Choroid plexus epithelial cell (primary cell): ENCODE measurements around the gene ZYG11B.
"Not testable (repeated sequence)": the region's sequence is repeated elsewhere in the genome, so short reads cannot be mapped to it uniquely, and the experiment has no call there.

Experiments
- DNase-seq: peaks from one replicate; pipeline ENCODE4 v3.0.0-alpha.2; 2010; ENCODE audit warnings: low read depth
- H3K4me3 ChIP-seq: 2 replicates; pipeline ENCODE4 v1.5.1; 2011; ENCODE audit warnings: low read depth, mild to moderate bottlenecking, control low read depth, low read length, moderate library complexity
- TF ChIP-seq, protein P1 (sequence below): conservative IDR thresholded peaks from 2 replicates; pipeline ENCODE4 v1.5.1; 2011; ENCODE audit warnings: low read depth, mild to moderate bottlenecking, control low read depth, inconsistent platforms, low read length, moderate library complexity

ZYG11B gene

GRCh38 chr1:52855584-52855983, 129.3 kb downstream of the ZYG11B start:
- TF ChIP-seq, protein P1, sequence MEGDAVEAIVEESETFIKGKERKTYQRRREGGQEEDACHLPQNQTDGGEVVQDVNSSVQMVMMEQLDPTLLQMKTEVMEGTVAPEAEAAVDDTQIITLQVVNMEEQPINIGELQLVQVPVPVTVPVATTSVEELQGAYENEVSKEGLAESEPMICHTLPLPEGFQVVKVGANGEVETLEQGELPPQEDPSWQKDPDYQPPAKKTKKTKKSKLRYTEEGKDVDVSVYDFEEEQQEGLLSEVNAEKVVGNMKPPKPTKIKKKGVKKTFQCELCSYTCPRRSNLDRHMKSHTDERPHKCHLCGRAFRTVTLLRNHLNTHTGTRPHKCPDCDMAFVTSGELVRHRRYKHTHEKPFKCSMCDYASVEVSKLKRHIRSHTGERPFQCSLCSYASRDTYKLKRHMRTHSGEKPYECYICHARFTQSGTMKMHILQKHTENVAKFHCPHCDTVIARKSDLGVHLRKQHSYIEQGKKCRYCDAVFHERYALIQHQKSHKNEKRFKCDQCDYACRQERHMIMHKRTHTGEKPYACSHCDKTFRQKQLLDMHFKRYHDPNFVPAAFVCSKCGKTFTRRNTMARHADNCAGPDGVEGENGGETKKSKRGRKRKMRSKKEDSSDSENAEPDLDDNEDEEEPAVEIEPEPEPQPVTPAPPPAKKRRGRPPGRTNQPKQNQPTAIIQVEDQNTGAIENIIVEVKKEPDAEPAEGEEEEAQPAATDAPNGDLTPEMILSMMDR = no peak
- DNase-seq = no peak
- H3K4me3 ChIP-seq = no peak overlapping the region

DNA sequence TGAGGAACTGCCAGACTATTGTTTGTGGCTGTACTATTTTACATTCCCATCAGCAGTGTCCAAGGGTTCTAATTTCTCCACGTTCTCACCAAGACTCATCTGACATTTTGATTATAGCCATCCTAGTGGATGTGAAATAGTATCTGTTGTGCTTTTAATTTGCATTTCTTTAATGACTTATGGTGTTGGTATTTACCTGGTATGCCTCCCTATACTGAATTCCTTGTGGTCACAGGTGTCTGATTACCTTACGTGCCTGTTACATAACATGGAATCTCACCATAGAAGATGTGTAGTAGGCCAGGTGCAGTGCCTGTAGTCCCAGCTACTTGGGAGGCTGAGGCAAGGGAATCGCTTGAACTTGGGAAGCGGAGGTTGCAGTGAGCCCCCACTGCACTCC, 129.8 kb downstream of the ZYG11B start:
- DNase-seq = no peak
- no peak overlapping the region for H3K4me3 ChIP-seq
- TF ChIP-seq, protein P1 = no peak

GRCh38 chr1:52857443-52857842, 131.2 kb downstream of the ZYG11B start:
- TF ChIP-seq, protein P1 = no peak
- no peak for DNase-seq
- H3K4me3 ChIP-seq = no peak overlapping the region

DNA sequence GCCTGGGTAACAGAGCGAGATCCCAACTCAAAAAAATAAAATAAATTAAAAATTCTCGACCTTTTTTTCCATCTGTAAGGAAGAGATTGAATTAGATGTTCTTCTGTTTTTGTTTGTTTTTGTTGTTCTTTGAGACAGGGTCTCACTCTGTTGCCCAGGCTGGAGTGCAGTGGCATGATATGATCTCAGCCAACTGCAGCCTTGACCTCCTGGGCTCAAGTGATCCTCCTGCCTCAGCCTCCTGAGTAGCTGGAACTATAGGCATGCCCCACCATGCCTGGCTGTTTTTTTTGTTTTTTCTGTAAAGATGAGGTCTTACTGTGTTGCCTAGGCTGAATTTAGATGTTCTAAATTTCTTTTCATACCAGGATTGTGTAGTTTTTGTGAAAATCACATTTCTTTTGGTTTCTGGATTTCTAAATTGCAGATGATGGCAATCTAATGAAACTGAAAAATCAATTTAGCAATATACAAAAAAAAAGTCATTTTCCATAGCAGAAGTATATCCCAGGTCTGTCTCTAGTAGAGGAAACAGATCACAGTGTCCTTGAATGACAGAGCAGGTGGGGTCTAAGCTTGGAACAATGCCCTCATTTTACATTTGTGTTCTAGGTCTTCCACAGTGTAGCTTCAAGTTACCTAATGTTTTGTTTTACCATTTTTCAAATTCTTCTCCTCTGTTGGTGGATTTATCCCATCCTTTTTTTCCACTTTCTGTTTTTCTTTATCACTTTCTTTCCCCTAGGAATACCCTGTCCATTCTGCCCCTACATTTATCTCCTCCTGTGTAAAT, 136.6 kb downstream of the ZYG11B start:
- DNase-seq = no peak
- no peak overlapping the region for H3K4me3 ChIP-seq
- TF ChIP-seq, protein P1 = no peak

DNA sequence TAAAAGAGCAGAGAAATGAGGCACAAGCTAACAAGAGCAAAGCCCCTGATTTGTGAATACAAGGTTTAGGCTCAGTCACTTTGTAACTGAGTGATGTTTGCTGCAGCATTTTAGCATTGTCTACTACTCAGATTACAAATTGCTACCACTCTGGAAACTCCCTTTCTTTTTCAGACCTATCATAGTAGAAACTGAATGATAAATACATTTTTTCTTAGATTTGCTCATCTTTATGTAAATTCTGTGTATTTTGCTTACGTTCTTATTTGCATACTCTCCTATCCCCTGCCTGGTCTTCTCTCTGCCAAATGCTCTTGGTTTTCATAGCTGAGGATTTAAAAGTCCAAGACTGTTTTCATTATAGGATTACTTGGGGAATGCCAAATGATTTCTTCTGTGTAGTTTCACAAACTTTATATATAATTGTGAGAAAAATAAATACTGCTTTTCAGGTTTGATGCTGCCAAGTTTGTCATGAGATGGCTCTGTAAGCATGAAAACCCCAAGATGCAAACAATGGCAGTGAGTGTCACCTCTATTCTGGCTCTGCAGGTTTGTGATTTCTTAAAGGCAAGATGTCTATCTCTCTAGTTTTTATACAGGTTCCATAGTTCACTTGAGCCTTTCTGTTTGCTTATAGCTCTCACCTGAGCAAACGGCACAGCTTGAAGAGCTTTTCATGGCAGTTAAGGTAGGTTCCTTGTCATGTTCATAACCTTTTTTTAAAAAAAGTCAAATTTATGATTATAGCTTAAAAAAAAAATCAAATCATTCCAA, 141.0 kb downstream of the ZYG11B start:
- TF ChIP-seq, protein P1 = no peak
- no peak overlapping the region for H3K4me3 ChIP-seq
- no peak for DNase-seq

GRCh38 chr1:52869727-52870126, 143.5 kb downstream of the ZYG11B start:
- H3K4me3 ChIP-seq, DNase-seq: not testable (repeated sequence)

DNA sequence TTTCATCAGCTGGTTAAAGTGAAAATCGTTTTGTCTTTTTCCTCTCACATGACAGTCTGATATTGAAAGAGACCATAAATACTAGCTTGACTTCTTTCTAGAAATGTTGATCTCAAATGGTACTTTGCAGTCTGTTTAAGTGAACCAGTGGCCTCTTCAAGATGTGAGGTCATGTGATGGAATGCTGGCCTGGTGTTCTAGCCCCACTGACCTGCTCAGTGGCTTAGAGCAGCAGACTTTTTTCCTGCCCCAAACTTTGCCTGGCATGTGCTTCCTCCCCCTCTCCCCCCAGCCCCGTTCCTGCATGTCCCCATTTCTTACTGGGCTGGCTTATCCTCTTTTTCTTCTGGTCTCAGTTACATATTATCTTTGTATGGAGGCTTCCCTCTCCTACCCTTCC, 150.6 kb downstream of the ZYG11B start:
- DNase-seq = peak; percentile 4
- no peak overlapping the region for H3K4me3 ChIP-seq
- TF ChIP-seq, protein P1 = no peak
